ENCODE measurements around the gene CCDC68.
"Not testable (repeated sequence)": the region's sequence is repeated elsewhere in the genome, so short reads cannot be mapped to it uniquely, and the experiment has no call there.

The CCDC68 gene

DNA sequence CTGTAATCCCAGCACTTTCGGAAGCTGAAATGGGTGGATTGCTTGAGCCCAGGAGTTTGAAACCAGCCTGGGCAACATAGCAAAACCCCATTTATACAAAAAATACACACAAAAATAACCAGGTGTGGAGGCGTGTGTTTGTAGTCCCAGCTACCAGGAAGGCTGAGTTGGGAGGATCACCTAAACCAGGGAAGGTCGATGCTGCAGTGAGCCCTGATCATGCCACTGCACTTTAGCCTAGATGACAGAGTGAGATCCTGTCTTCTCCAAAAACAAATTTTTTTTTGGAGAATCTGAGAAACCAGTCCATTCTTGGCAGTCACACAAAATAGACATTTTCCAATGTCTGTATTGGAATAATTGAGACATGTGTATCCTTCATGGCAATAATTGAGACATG is 84.2 kb downstream of the CCDC68 start:
- no peak for DNase-seq (ENCODE audit: low read depth)

DNA sequence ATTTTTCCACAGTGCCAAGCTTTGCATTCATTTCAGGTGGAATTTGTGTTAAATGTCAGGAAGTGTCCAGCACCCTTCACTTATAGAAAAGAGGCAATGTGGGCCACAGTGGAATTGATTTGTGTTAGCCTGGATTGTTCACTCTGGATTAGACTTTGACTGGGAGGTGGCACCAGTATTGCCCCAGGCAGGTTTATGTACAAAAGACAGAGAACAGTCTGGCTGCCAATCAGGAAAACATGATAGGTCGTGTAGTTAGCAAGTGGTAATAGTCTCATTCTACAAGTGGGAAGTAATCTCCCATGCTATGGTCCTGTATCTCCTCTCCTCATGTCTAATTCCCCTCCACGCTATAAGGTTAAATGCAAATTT is 85.4 kb downstream of the CCDC68 start:
- no peak for DNase-seq (ENCODE audit: low read depth)

DNA sequence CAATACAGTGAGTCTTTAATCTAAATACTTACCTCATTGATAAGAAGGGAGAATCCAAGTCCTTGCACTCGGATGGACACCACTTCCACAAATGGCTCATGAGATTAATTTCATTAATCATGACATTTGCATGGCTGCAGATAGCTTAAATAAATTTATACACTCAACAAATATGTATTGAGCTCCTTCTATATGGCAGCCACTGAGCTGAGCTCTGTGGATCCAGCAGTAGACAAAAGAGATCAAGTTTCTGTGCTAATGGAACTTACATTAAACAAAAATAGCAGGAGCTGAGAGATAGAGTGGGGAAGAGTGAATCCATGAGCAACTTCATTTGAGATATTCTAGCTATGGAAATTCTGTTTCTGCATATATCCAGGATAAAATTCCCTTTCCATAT is 86.6 kb downstream of the CCDC68 start:
- no peak for DNase-seq (ENCODE audit: low read depth)

DNA sequence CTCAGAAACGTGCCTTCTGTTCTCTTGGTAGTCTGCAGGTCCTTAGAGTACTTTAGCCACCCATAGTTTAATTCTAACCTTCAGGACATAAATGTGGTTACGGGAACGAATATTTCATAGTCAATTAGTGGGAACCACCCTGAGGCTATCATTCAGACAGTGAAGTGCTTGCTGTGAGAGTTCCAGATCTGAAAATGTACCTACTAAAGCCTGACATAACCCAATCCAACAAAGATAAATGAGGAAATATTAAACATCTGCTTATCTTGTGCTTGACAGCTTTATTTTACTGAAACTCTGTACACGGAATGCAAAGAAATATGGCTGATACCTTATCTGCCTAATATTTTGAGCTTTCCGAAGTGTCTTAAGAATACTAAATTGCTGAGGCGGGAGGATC is 88.0 kb downstream of the CCDC68 start:
- no peak for DNase-seq (ENCODE audit: low read depth)

DNA sequence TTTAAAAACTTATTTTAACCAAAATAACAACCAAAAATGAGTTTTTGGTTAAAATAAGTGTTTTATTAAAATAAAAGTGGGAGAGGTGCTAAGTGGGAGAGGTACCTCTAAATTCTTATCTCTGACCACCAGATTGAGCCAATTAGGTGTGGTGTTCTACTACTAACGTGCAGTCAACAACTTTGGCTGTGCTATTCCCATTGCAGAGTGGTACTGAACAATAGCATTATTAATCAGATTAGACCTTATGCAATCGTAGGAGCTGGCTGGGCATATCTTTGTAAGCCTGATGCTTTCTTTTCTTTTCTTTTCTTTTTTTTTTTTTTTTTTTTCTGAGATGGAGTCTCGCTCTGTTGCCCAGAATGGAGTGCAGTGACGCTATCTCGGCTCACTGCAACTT is 92.1 kb downstream of the CCDC68 start:
- no peak for DNase-seq (ENCODE audit: low read depth)

DNA sequence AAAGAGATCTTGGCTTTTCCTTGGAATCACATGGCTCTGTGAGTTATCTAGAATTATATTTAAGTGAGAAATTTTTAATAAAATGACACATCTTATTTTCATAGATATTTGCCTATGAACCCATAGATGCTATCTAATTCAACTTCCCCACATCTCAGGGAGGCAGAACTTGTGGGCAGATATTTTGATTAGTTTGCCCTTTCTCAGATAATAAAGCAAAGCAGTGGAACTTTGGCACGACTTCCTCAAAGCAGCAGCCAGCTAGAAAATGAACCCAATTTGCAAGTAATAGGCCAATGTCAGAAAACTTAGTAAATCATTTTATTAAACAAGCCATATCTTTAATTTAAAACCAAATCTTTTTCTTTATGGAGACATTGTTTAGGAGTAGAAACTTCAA is 98.3 kb downstream of the CCDC68 start:
- DNase-seq (ENCODE audit: low read depth), result no peak

DNA sequence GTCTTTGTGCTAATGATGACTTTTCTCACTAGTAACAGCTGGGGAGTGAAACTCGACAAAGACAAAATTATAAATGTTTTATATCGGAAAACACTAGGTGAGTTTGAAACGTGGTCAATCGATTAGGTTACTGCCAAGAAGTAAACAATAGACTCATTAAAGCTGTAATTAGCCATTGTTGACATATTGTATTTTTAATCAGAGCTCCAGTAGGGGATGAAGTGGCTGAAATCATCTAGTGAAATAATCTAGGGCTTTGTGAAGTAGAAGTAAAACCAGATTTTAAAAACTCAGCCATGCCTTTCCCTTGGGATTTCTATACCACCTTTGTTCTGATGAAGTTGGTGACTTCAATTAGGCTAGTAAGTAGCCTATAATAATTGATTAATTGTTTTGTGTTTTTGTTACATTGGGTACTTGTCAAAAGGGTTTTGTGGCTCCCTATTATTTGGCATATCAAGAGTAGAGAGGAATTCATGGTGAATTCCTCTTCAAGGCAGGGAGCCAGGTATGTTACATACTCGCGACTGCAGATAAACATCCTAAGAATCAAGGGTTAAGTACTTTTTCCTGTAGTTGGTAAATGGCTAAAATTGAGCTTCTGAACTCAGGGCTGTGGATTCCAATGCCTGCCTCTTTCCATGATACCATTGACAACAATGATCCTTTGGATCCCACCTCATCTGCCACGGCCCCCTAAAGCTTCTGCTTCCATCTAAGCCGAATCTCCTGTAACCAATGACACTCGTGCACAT is 99.4 kb downstream of the CCDC68 start:
- no peak for DNase-seq (ENCODE audit: low read depth)

DNA sequence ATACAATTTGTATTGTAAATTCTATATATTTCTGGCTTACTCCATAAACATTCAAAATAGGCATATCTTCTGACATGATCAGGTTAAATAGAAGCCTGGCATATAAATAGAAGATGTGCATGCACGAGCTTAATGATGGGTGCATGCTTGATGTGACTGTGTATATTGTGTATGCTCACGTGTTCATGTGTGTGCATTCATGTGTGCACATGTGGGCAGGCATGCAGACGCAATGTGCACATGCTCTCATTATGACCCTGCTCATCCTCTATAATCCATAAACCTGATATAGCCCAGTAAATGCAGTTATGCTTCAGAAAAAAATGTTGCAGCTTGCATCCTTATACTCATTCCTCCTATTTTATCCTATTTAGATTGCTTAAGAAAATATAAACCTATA is 101.8 kb downstream of the CCDC68 start:
- DNase-seq (ENCODE audit: low read depth), result no peak

DNA sequence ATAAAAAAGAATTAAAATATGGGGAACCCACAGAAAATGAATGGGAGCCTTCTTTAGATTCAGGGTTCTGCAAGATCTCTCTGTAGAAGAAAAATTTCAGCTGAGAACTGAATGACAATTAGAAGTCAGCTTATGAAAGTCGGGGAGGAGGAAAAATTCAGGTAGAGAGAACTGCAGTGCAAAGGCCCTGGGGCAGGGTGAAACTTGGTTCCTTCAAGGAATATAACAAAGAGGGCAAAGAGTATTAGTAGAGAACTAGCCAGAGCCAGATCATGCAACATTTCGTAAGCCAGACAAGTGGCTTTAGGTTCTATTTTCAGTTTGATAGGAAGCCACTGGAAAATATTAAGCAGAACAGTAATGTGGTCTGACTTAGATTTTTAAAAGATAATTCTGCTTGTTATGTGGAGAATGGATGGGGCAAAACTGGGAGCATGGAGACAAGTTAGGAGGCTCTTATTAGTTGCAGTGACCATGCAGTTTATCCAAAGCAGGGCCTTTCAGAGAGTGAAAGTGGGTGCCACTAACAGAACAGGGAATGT is 103.1 kb downstream of the CCDC68 start:
- DNase-seq (ENCODE audit: low read depth), result no peak

DNA sequence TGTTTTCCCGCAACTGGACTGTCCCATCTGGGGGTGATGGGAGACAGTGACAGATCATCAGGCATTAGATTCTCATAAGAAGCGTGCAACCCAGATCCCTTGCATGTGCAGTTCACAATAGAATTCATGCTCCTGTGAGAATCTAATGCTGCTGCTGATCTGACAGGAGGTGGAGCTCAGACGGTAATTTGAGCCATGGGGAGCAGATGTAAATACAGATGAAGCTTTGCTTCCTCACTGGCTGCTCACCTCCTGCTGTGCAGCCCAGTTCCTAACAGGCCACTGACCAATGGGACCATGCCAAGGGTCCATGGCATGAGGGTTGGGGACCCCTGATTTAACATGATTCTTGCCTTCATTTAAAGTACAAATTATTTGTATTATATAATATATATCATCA is 104.2 kb downstream of the CCDC68 start:
- DNase-seq (ENCODE audit: low read depth), result not testable (repeated sequence)

DNA sequence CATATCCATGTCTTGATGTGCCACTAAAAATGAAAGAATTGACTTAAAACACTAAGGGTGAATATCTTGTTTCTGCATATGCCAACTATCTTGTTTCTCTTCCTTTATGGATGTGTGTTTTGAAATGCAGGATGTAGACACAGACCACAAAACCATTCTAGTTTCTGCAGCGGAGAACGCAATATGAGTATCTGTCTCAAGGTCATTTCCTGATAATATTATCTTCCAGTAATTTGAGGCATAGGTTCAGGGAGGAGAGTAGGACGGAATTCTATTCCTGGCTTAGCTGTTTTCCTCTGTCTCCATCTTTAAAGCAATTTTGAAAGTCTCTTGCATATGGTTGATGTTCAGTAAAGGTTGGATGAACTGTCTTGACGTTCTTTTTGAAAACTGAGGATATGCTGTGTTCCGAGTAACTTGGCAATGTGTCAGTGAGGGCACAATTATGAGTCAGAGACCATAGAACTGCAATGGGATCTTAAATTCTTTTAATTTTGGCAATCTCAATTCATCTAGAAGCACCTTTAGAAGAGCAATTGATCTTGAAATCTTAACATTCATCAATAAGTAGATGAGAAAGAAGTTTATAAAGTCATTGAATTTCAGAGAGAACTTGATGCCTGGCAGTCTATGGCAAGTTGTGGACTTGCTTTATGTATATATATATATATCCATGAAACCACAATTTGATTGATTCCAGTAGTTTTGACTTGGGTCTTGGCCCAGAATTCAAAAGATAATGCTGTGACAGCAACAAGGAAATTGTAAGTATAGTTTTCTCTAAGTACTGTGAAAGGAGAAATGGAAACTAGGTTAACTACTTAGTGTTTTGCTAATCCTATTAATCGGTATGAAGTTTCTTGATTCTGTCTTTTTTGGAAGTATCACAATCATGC is 106.2 kb downstream of the CCDC68 start:
- DNase-seq (ENCODE audit: low read depth), result no peak

All from ELR (cell line).